ENCODE measurements around the gene LRRC4C.

LRRC4C gene

GRCh38 chr11:41458641-41459040 is 811 bp downstream of the LRRC4C start:
- Histone ChIP-seq H3K36me3 (ENCODE audit: control insufficient read depth, insufficient read depth, low read length) (no peaks in the 10 kb centered on the region), H3K4me3 (ENCODE audit: insufficient read depth, low read depth, low read length) (no peak overlapping the region), H3K9me3 (ENCODE audit: control insufficient read depth, low read length) (no peaks in the 10 kb centered on the region), H3K27me3 (ENCODE audit: control insufficient read depth, insufficient read depth, low read length, poor library complexity, severe bottlenecking) (no peaks in the 10 kb centered on the region), H3K4me1 (ENCODE audit: control insufficient read depth, insufficient read depth, low read length) (peaks cover 37% of the 10 kb centered on the region), H3K27ac (ENCODE audit: insufficient read depth, low read depth, low read length, poor library complexity, severe bottlenecking) (no peak overlapping the region)
- WGBS, 2 experiments = 57 to 72% methylated on average over 3 to 5 of the region's 7 CpGs

- 55 to 69% methylated on average over 3 to 4 of the region's 4 CpGs for WGBS, 2 experiments
- Histone ChIP-seq H3K36me3 (ENCODE audit: control insufficient read depth, insufficient read depth, low read length) (no peaks in the 10 kb centered on the region), H3K9me3 (ENCODE audit: control insufficient read depth, low read length) (no peaks in the 10 kb centered on the region), H3K4me3 (ENCODE audit: insufficient read depth, low read depth, low read length) (no peak overlapping the region), H3K27ac (ENCODE audit: insufficient read depth, low read depth, low read length, poor library complexity, severe bottlenecking) (no peak overlapping the region), H3K27me3 (ENCODE audit: control insufficient read depth, insufficient read depth, low read length, poor library complexity, severe bottlenecking) (no peaks in the 10 kb centered on the region), H3K4me1 (ENCODE audit: control insufficient read depth, insufficient read depth, low read length) (peaks cover 37% of the 10 kb centered on the region)
Measured at GRCh38 chr11:41458154-41458553, 1.3 kb downstream of the LRRC4C start.

GRCh38 chr11:41457216-41458014 is 2.0 kb downstream of the LRRC4C start:
- peaks cover 37% of the 10 kb centered on the region for H3K4me1 ChIP-seq (ENCODE audit: control insufficient read depth, insufficient read depth, low read length)
- no peaks in the 10 kb centered on the region for H3K9me3 ChIP-seq (ENCODE audit: control insufficient read depth, low read length)
- WGBS, 2 experiments = 92 to 93% methylated on average over 1 to 2 of the region's 3 CpGs
- H3K27ac ChIP-seq (ENCODE audit: insufficient read depth, low read depth, low read length, poor library complexity, severe bottlenecking) = no peak overlapping the region
- H3K4me3 ChIP-seq (ENCODE audit: insufficient read depth, low read depth, low read length) = no peak overlapping the region
- H3K27me3 ChIP-seq (ENCODE audit: control insufficient read depth, insufficient read depth, low read length, poor library complexity, severe bottlenecking) = no peaks in the 10 kb centered on the region
- no peaks in the 10 kb centered on the region for H3K36me3 ChIP-seq (ENCODE audit: control insufficient read depth, insufficient read depth, low read length)

- H3K4me3 ChIP-seq (ENCODE audit: insufficient read depth, low read depth, low read length) = no peak overlapping the region
- 0 to 6% methylated on average over 1 of the region's 1 CpG for WGBS, 2 experiments
- no peaks in the 10 kb centered on the region for H3K27me3 ChIP-seq (ENCODE audit: control insufficient read depth, insufficient read depth, low read length, poor library complexity, severe bottlenecking)
- no peaks in the 10 kb centered on the region for H3K36me3 ChIP-seq (ENCODE audit: control insufficient read depth, insufficient read depth, low read length)
- H3K4me1 ChIP-seq (ENCODE audit: control insufficient read depth, insufficient read depth, low read length) = peaks cover 37% of the 10 kb centered on the region
- H3K9me3 ChIP-seq (ENCODE audit: control insufficient read depth, low read length) = no peaks in the 10 kb centered on the region
- H3K27ac ChIP-seq (ENCODE audit: insufficient read depth, low read depth, low read length, poor library complexity, severe bottlenecking) = no peak overlapping the region
Measured at GRCh38 chr11:41456269-41456668, 3.2 kb downstream of the LRRC4C start.

GRCh38 chr11:41451011-41451410 is 8.4 kb downstream of the LRRC4C start:
- 91 to 94% methylated on average over 2 of the region's 3 CpGs for WGBS, 2 experiments
- Histone ChIP-seq H3K4me3 (ENCODE audit: insufficient read depth, low read depth, low read length) (no peak overlapping the region), H3K27ac (ENCODE audit: insufficient read depth, low read depth, low read length, poor library complexity, severe bottlenecking) (no peak overlapping the region), H3K4me1 (ENCODE audit: control insufficient read depth, insufficient read depth, low read length) (peaks cover 4% of the 10 kb centered on the region), H3K9me3 (ENCODE audit: control insufficient read depth, low read length) (no peaks in the 10 kb centered on the region), H3K27me3 (ENCODE audit: control insufficient read depth, insufficient read depth, low read length, poor library complexity, severe bottlenecking) (no peaks in the 10 kb centered on the region), H3K36me3 (ENCODE audit: control insufficient read depth, insufficient read depth, low read length) (no peaks in the 10 kb centered on the region)

GRCh38 chr11:41449483-41450050 is 9.9 kb downstream of the LRRC4C start:
- no peaks in the 10 kb centered on the region for H3K4me1 ChIP-seq (ENCODE audit: control insufficient read depth, insufficient read depth, low read length)
- no peaks in the 10 kb centered on the region for H3K9me3 ChIP-seq (ENCODE audit: control insufficient read depth, low read length)
- H3K4me3 ChIP-seq (ENCODE audit: insufficient read depth, low read depth, low read length) = no peak overlapping the region
- no peak overlapping the region for H3K27ac ChIP-seq (ENCODE audit: insufficient read depth, low read depth, low read length, poor library complexity, severe bottlenecking)
- no peaks in the 10 kb centered on the region for H3K36me3 ChIP-seq (ENCODE audit: control insufficient read depth, insufficient read depth, low read length)
- 95 to 100% methylated on average over 1 to 2 of the region's 2 CpGs for WGBS, 2 experiments
- H3K27me3 ChIP-seq (ENCODE audit: control insufficient read depth, insufficient read depth, low read length, poor library complexity, severe bottlenecking) = no peaks in the 10 kb centered on the region

- Histone ChIP-seq H3K4me3 (ENCODE audit: insufficient read depth, low read depth, low read length) (no peak overlapping the region), H3K36me3 (ENCODE audit: control insufficient read depth, insufficient read depth, low read length) (no peaks in the 10 kb centered on the region), H3K9me3 (ENCODE audit: control insufficient read depth, low read length) (no peaks in the 10 kb centered on the region), H3K27me3 (ENCODE audit: control insufficient read depth, insufficient read depth, low read length, poor library complexity, severe bottlenecking) (no peaks in the 10 kb centered on the region), H3K27ac (ENCODE audit: insufficient read depth, low read depth, low read length, poor library complexity, severe bottlenecking) (no peak overlapping the region), H3K4me1 (ENCODE audit: control insufficient read depth, insufficient read depth, low read length) (no peaks in the 10 kb centered on the region)
Measured at GRCh38 chr11:41446566-41446965, 12.9 kb downstream of the LRRC4C start.

- H3K27me3 ChIP-seq (ENCODE audit: control insufficient read depth, insufficient read depth, low read length, poor library complexity, severe bottlenecking) = no peaks in the 10 kb centered on the region
- H3K36me3 ChIP-seq (ENCODE audit: control insufficient read depth, insufficient read depth, low read length) = no peaks in the 10 kb centered on the region
- no peak overlapping the region for H3K27ac ChIP-seq (ENCODE audit: insufficient read depth, low read depth, low read length, poor library complexity, severe bottlenecking)
- H3K4me3 ChIP-seq (ENCODE audit: insufficient read depth, low read depth, low read length) = no peak overlapping the region
- WGBS, 2 experiments = 76 to 80% methylated on average over 1 to 2 of the region's 2 CpGs
- no peaks in the 10 kb centered on the region for H3K4me1 ChIP-seq (ENCODE audit: control insufficient read depth, insufficient read depth, low read length)
- no peaks in the 10 kb centered on the region for H3K9me3 ChIP-seq (ENCODE audit: control insufficient read depth, low read length)
Measured at GRCh38 chr11:41446107-41446506, 13.3 kb downstream of the LRRC4C start.

GRCh38 chr11:41437006-41437490 is 22.4 kb downstream of the LRRC4C start:
- no peaks in the 10 kb centered on the region for H3K9me3 ChIP-seq (ENCODE audit: control insufficient read depth, low read length)

GRCh38 chr11:41435531-41435930 is 23.9 kb downstream of the LRRC4C start:
- WGBS, 2 experiments = 96 to 98% methylated on average over 3 to 4 of the region's 4 CpGs
- Histone ChIP-seq H3K4me1 (ENCODE audit: control insufficient read depth, insufficient read depth, low read length) (no peaks in the 10 kb centered on the region), H3K36me3 (ENCODE audit: control insufficient read depth, insufficient read depth, low read length) (no peaks in the 10 kb centered on the region), H3K9me3 (ENCODE audit: control insufficient read depth, low read length) (no peaks in the 10 kb centered on the region), H3K27ac (ENCODE audit: insufficient read depth, low read depth, low read length, poor library complexity, severe bottlenecking) (no peak overlapping the region), H3K27me3 (ENCODE audit: control insufficient read depth, insufficient read depth, low read length, poor library complexity, severe bottlenecking) (no peaks in the 10 kb centered on the region), H3K4me3 (ENCODE audit: insufficient read depth, low read depth, low read length) (no peak overlapping the region)

More at GRCh38 chr11:41437006-41437490, 22.4 kb downstream of the LRRC4C start:
- Histone ChIP-seq H3K4me1 (ENCODE audit: control insufficient read depth, insufficient read depth, low read length) (no peaks in the 10 kb centered on the region), H3K27me3 (ENCODE audit: control insufficient read depth, insufficient read depth, low read length, poor library complexity, severe bottlenecking) (no peaks in the 10 kb centered on the region), H3K36me3 (ENCODE audit: control insufficient read depth, insufficient read depth, low read length) (no peaks in the 10 kb centered on the region), H3K4me3 (ENCODE audit: insufficient read depth, low read depth, low read length) (no peak overlapping the region), H3K27ac (ENCODE audit: insufficient read depth, low read depth, low read length, poor library complexity, severe bottlenecking) (no peak overlapping the region)
- 86 to 94% methylated on average over 9 of the region's 9 CpGs for WGBS, 2 experiments
